Endodermal cell (in vitro differentiated cells): ENCODE data around the gene HNMT. TPM values are rescaled to one million over a fixed set of nuclear protein-coding genes. Genes with fewer than 3 reads are reported as not detected.

Experiments
- DNase-seq: peaks from one replicate; pipeline ENCODE4 v3.0.0-alpha.2; 2017
- H3K27ac ChIP-seq: 2 replicates; pipeline ENCODE4 v1.5.1; 2013; ENCODE audit warnings: mild to moderate bottlenecking, low read depth, low read length, moderate library complexity
- H3K27me3 ChIP-seq: 2 replicates; pipeline ENCODE4 v1.6.1; 2013; ENCODE audit warnings: mild to moderate bottlenecking, low read length, moderate library complexity; ENCODE audit not compliant: insufficient read depth, control insufficient read depth, poor library complexity, severe bottlenecking
- H3K36me3 ChIP-seq: 2 replicates; pipeline ENCODE4 v1.7.0; 2013; ENCODE audit warnings: mild to moderate bottlenecking, low read length, moderate library complexity; ENCODE audit not compliant: control insufficient read depth, insufficient read depth
- H3K4me1 ChIP-seq: one replicate; pipeline ENCODE4 v1.7.0; 2013; ENCODE audit warnings: low read length; ENCODE audit not compliant: control insufficient read depth, insufficient read depth
- H3K4me3 ChIP-seq: 2 replicates; pipeline ENCODE4 v1.5.1; 2013; ENCODE audit warnings: mild to moderate bottlenecking, low read length, moderate library complexity
- H3K9ac ChIP-seq: 2 replicates; pipeline ENCODE4 v1.6.1; 2013; ENCODE audit warnings: mild to moderate bottlenecking, low read length, moderate library complexity; ENCODE audit not compliant: poor library complexity, severe bottlenecking; ENCODE audit errors: extremely low read depth
- H3K9me3 ChIP-seq: 2 replicates; pipeline ENCODE4 v1.6.1; 2013; ENCODE audit warnings: mild to moderate bottlenecking, low read length, moderate library complexity; ENCODE audit not compliant: control insufficient read depth
- H3K27ac Mint-ChIP-seq: 2 replicates; pipeline ENCODE4 v1.8.0; 2020; ENCODE audit warnings: mixed read lengths
- H3K27me3 Mint-ChIP-seq: 2 replicates; pipeline ENCODE4 v1.8.0; 2021; ENCODE audit warnings: mild to moderate bottlenecking, mixed read lengths; ENCODE audit not compliant: insufficient read depth
- H3K36me3 Mint-ChIP-seq: 2 replicates; pipeline ENCODE4 v1.8.0; 2020; ENCODE audit warnings: low read depth, mixed read lengths
- H3K4me1 Mint-ChIP-seq: 2 replicates; pipeline ENCODE4 v1.8.0; 2020; ENCODE audit warnings: mixed read lengths
- H3K4me3 Mint-ChIP-seq: 2 replicates; pipeline ENCODE4 v1.8.0; 2020; ENCODE audit warnings: mild to moderate bottlenecking, moderate library complexity, mixed read lengths
- H3K9me3 Mint-ChIP-seq: 2 replicates; pipeline ENCODE4 v1.8.0; 2020; ENCODE audit warnings: mild to moderate bottlenecking, mixed read lengths
- CTCF ChIP-seq: fragments of 200-600 bp; sonication (generic); conservative IDR thresholded peaks from 2 replicates; pipeline ENCODE4 v1.5.0; 2021; ENCODE audit warnings: antibody characterized with exemption, mild to moderate bottlenecking
- WGBS, 2 experiments: methylation state at CpG; one replicate each; pipeline versions ENCODE4 v1.1.5 to v1.1.7; 2013; ENCODE audit warnings: missing lambda C conversion rate in 2 of 2, mixed read lengths in 1 of 2; ENCODE audit not compliant: insufficient coverage in 1 of 2, insufficient read length in 1 of 2; 5-methylcytosine and 5-hydroxymethylcytosine counted together
- total RNA-seq, 2 donors: library from RNA; stranded (reverse); fragmentation: NEBNext Ultra II Directional in 1 of 2; extraction: Animal tissue kit (Norgen Biotek cat#: 25700) in 1 of 2; gene quantifications; 2 replicates in 1 of 2; 3 replicates in 1 of 2; pipeline ENCODE4 v1.2.1, GENCODE V29; 2021

HNMT gene
- total RNA-seq, 2 donors from 2014 or later = 10.6 to 18.0 TPM

DNA sequence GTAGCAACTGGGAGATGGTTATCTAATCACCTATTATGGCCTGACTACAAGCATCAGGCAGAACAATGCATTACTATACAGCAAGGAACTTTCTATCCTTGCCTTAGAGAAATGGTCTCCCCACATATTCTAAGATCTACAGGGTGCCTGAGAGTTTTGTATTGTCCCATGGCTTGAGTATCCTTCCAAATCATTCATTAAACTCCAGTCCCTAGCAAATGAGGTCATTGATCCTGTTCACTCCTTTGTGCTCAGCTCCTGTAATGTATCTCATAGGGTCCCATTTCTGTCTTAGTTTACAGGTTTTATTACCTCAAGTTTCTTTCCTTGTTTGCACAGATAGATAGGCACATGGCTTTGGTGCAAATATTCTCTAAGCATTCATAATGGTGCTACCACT, 9.0 kb downstream of the HNMT start:
- Histone ChIP-seq H3K27me3 (no peaks in the 10 kb centered on the region), H3K27ac (no peak overlapping the region), H3K9ac (no peak overlapping the region), H3K9me3 (no peaks in the 10 kb centered on the region), H3K36me3 (no peaks in the 10 kb centered on the region), H3K4me1 (peaks cover 8% of the 10 kb centered on the region), H3K4me3 (no peak overlapping the region)
- H3K27ac Mint-ChIP-seq = no peak overlapping the region
- TF ChIP-seq CTCF = no peak
- no peaks in the 10 kb centered on the region for H3K9me3 Mint-ChIP-seq
- peaks cover 38% of the 10 kb centered on the region for H3K4me1 Mint-ChIP-seq
- H3K4me3 Mint-ChIP-seq = no peak overlapping the region
- H3K27me3 Mint-ChIP-seq = no peaks in the 10 kb centered on the region
- DNase-seq = no peak
- H3K36me3 Mint-ChIP-seq = peaks cover 6% of the 10 kb centered on the region

DNA sequence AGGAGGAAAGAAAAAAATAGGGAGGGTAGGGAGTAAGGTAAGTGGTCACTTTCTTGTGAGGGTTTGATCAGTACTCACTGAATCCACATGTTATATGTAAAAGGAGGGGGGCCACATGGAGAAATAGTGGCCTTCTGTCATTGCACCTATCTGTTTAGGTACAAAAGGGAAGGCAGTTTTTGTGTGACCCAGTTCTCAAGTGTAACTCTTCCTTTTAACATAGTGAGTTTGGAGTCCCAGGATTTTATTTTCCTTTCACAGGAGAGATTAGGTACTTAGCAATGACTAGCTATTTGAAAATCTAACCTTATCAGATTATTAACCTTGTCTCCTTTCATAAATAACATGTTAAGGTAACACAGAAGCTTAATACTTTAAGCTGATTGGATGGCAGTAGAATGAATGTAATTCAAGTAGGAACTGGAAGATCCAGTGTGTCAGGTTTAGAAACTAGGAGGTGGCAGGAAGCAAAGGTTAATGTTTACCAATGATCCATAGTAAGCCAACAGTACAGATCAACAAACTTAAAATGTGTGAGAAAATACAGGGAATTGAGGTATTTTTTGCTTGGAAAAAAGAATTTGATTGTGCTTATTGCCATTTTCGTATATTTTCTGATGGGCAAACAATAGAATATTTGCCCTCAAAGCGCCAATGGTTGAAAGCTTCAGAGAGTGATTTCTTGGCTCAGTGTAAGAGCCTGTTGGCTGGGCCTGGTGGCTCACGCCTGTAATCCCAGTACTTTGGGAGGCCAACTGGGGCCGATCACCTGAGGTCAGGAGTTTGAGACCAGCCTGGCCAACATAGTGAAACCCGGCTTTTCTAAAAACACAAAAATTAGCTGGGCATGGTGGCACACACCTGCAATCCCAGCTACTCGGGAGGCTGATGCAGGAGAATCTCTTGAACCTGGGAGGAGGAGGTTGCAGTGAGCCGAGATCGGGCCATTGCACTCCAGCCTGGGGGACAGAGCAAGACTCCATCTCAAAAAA, 11.3 kb downstream of the HNMT start:
- Histone ChIP-seq H3K27ac (no peak overlapping the region), H3K4me3 (no peak overlapping the region), H3K36me3 (no peaks in the 10 kb centered on the region), H3K9ac (no peak overlapping the region), H3K27me3 (no peaks in the 10 kb centered on the region), H3K4me1 (peaks cover 8% of the 10 kb centered on the region), H3K9me3 (no peaks in the 10 kb centered on the region)
- WGBS, 2 experiments = 82 to 100% methylated on average over 2 to 7 of the region's 8 CpGs
- Mint-ChIP-seq H3K4me1 (peaks cover 36% of the 10 kb centered on the region), H3K9me3 (no peaks in the 10 kb centered on the region), H3K36me3 (peaks cover 1% of the 10 kb centered on the region), H3K27ac (peak overlapping the region; percentile 50), H3K4me3 (no peak overlapping the region), H3K27me3 (no peaks in the 10 kb centered on the region)
- TF ChIP-seq CTCF = no peak
- DNase-seq = no peak

- H3K4me3 ChIP-seq = no peak overlapping the region
- no peaks in the 10 kb centered on the region for H3K27me3 ChIP-seq
- no peak overlapping the region for H3K27ac Mint-ChIP-seq
- no peak overlapping the region for H3K27ac ChIP-seq
- H3K36me3 Mint-ChIP-seq = peaks cover 4% of the 10 kb centered on the region
- H3K9me3 ChIP-seq = no peaks in the 10 kb centered on the region
- no peaks in the 10 kb centered on the region for H3K27me3 Mint-ChIP-seq
- no peaks in the 10 kb centered on the region for H3K9me3 Mint-ChIP-seq
- TF ChIP-seq CTCF = no peak
- no peak overlapping the region for H3K4me3 Mint-ChIP-seq
- H3K36me3 ChIP-seq = no peaks in the 10 kb centered on the region
- no peak for DNase-seq
- 86% methylated on average over 2 to 3 of the region's 3 CpGs for WGBS, 2 experiments
- H3K4me1 Mint-ChIP-seq = peaks cover 36% of the 10 kb centered on the region
- no peak overlapping the region for H3K9ac ChIP-seq
- H3K4me1 ChIP-seq = peaks cover 8% of the 10 kb centered on the region
These were observed 12.0 kb downstream of the HNMT start for GRCh38 chr2:137976274-137976673.
